Immature natural killer cell (primary cell): Measurements from ENCODE around the gene RIMBP2. TPM values are rescaled to one million over a fixed set of nuclear protein-coding genes. Genes with fewer than 3 reads are reported as not detected.

Experiments used
- DNase-seq, 3 donors: peaks; one replicate each; pipeline ENCODE4 v3.0.0; 2022; ENCODE audit warnings: mixed read lengths in 1 of 3
- H3K27ac Mint-ChIP-seq, 6 donors: one replicate each; pipeline ENCODE4 v1.8.0; 2020; ENCODE audit warnings: mixed read lengths in 6 of 6, mild to moderate bottlenecking in 5 of 6, inconsistent platforms in 4 of 6, moderate library complexity in 3 of 6
- H3K27me3 Mint-ChIP-seq, 3 donors: one replicate each; pipeline ENCODE4 v1.8.0; 2020 to 2021; ENCODE audit warnings: low read depth in 3 of 3, mild to moderate bottlenecking in 3 of 3, mixed read lengths in 3 of 3, moderate library complexity in 3 of 3, inconsistent platforms in 1 of 3
- H3K36me3 Mint-ChIP-seq, 3 donors: one replicate each; pipeline ENCODE4 v1.8.0; 2020; ENCODE audit warnings: mixed read lengths in 3 of 3, inconsistent platforms in 2 of 3, mild to moderate bottlenecking in 2 of 3
- H3K4me1 Mint-ChIP-seq, 2 donors: one replicate each; pipeline ENCODE4 v1.8.0; 2020; ENCODE audit warnings: inconsistent platforms in 2 of 2, mild to moderate bottlenecking in 2 of 2, mixed read lengths in 2 of 2, moderate library complexity in 1 of 2
- H3K4me3 Mint-ChIP-seq, 5 donors: one replicate each; pipeline ENCODE4 v1.8.0; 2020; ENCODE audit warnings: mild to moderate bottlenecking in 5 of 5, mixed read lengths in 5 of 5, inconsistent platforms in 3 of 5, moderate library complexity in 3 of 5
- H3K9me3 Mint-ChIP-seq, 6 donors: one replicate each; pipeline ENCODE4 v1.8.0; 2020; ENCODE audit warnings: mild to moderate bottlenecking in 6 of 6, mixed read lengths in 6 of 6, inconsistent platforms in 4 of 6, moderate library complexity in 3 of 6
- polyA plus RNA-seq, 3 donors: library from polyadenylated mRNA; unstranded; fragments of 300-500 nt; fragmentation: Illumina TruSeq; gene quantifications; one replicate each; pipeline ENCODE4 v1.2.3, GENCODE V29; 2021

RIMBP2 gene
- polyA plus RNA-seq, 3 donors from 2014 or later: not detected

DNA sequence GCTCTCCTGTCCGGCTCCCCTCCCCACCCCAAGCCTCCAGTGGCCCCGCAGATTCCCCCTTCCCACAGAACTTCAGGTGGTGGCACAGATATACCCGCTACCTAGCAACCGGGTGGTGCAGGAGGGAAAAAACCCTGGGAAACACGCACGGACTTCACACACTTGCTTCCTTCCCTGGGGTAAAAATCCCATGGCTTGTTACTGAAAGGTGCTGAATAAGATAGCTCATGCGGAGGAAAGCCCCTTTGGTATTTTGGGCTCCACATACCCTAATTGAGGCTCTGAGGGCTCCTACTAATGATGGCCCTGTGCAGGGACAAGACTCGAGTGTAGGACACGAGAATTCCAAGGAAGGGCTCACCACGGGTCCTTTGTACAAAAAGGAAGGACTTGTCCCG, 869 bp upstream of the RIMBP2 start:
- peaks cover 0 to 9% (median 2%) of the 10 kb centered on the region in 6 donors for H3K9me3 Mint-ChIP-seq
- H3K4me3 Mint-ChIP-seq: peak overlapping the region in 1 of 5 donors; percentile 10
- no peak for DNase-seq
- H3K4me1 Mint-ChIP-seq: peaks cover 0 to 2% of the 10 kb centered on the region in 2 donors
- H3K27me3 Mint-ChIP-seq: peaks cover 0 to 32% (median 2%) of the 10 kb centered on the region in 3 donors
- no peak overlapping the region for H3K27ac Mint-ChIP-seq
- H3K36me3 Mint-ChIP-seq: no peaks in the 10 kb centered on the region

DNA sequence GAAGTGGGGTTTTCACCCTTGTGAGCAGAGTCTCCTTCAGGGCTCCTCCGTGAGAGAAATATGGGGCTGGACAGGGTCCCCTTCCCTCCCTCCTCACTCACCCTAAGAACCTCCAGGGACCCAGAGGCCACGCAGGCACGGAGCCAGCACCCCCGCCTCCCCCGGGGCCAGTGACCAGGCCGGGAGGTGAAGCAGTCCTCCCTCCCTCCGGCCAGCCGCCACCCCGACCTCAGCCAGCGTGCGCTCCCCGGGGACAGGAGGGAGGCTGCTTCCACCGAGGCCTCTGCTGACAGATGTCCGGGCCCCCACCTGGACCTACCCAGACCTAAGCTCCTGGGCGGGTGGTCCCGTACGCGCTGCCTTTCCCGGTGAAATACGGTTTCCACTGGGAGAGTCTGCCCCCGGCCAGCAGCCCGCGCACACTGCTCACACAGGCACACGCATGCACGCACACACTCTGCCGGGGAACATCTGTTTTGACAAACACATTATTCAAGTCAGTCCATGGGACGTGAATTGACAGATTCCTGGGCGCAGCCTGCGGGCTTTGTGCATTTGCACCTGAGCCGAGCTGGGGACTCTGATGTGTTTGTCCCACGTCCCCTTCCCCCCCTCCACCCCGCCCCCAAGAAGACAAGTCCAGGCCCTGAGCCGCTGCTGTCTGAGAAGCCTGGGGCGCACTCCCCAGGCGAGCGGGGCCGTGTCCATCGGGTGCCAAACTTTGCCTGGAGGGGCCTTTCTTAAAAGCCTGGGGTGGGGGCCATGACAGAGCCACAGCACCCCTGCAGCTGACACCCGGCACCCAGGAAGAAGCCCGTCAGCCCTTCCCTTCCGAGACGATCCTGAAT, 725 bp downstream of the RIMBP2 start:
- DNase-seq: no peak
- Mint-ChIP-seq H3K4me1 (peaks cover 0 to 2% of the 10 kb centered on the region in 2 donors), H3K9me3 (peaks cover 0 to 8% (median 0%) of the 10 kb centered on the region in 6 donors), H3K27ac (no peak overlapping the region), H3K27me3 (peaks cover 0 to 33% (median 2%) of the 10 kb centered on the region in 3 donors), H3K36me3 (no peaks in the 10 kb centered on the region), H3K4me3 (no peak overlapping the region)

DNA sequence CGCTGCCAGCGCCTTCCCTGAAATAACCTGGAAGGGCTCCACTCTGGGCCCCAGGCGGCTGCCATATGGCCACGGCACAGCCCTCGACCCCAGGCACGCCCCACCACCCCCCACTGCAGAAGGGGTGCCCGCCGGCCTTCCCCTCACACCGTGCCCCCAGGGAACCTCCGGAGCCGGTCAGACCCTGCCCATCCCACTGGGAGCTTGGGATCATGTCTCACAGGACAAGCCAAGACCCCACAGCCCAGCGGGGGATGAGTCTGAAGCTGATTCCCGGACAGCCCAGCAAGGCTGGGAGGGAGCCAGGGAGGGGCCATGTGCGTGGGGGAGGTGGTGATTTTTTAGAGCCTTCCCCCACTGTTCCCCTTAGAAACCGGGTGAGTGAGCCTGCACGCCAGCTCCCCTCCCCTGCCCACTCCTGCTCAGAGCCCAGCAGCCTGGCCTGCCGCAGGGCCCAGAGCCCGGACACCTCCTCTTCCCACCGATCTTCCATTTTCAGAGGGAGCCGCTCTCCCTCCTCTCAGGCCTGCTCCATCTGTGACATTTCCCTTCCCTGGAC, 1.4 kb downstream of the RIMBP2 start:
- Mint-ChIP-seq H3K4me1 (peaks cover 0 to 2% of the 10 kb centered on the region in 2 donors), H3K27me3 (peaks cover 0 to 28% (median 2%) of the 10 kb centered on the region in 3 donors), H3K4me3 (no peak overlapping the region), H3K36me3 (no peaks in the 10 kb centered on the region), H3K27ac (no peak overlapping the region), H3K9me3 (peaks cover 0 to 8% (median 0%) of the 10 kb centered on the region in 6 donors)
- no peak for DNase-seq

DNA sequence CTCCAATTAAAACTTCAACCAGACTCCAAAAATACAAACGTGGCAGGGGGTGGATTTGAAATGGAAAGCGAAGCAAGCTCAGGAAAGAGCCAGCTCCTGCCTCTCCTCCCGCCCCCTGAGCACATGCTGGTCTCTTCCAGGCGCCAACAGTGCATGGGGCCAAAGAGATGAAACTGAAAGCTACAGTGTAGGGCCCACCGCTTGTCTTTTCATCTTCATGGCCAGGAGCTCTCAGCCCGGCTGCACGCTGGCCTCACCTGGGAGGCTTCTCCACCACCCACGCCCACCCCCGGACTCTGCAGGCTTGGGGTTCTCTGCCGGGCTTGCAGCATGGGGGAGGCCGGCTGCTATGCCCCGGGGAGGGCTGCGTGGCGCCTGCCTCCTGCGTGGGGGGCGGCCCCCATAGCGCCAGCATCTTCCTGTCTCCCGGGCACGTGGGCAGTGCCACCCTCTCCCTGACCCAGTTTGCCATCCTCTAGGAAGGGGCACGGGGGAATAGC, 2.0 kb downstream of the RIMBP2 start:
- H3K27me3 Mint-ChIP-seq: peaks cover 0 to 27% (median 2%) of the 10 kb centered on the region in 3 donors
- DNase-seq: no peak
- no peaks in the 10 kb centered on the region for H3K36me3 Mint-ChIP-seq
- peaks cover 0 to 2% of the 10 kb centered on the region in 2 donors for H3K4me1 Mint-ChIP-seq
- no peak overlapping the region for H3K27ac Mint-ChIP-seq
- H3K9me3 Mint-ChIP-seq: peaks cover 0 to 8% (median 0%) of the 10 kb centered on the region in 6 donors
- peak overlapping the region in 2 of 5 donors; percentile 11 to 51 for H3K4me3 Mint-ChIP-seq

DNA sequence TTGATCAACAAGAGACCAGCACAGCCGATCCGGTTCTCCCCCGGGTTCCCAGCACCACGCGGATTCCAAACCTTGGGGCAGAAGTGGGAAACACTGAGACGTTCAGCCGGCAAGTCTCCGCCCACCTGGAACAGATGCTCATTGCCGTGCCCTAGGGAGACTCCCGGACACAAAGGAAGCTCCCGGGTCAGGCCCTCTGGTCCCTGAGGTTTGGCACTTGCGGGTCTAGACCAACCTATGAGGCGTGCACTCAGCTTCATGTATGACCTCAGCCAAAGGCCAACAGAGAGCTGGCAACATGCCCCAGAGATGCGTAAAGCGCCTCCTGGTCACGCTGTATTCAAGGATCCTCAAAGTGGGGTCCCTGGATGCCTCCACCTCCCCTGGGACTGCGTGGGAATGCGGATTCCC, 2.5 kb downstream of the RIMBP2 start:
- H3K4me3 Mint-ChIP-seq: peak overlapping the region in 1 of 5 donors; percentile 51
- H3K27ac Mint-ChIP-seq: no peak overlapping the region
- no peaks in the 10 kb centered on the region for H3K36me3 Mint-ChIP-seq
- H3K27me3 Mint-ChIP-seq: peaks cover 0 to 29% (median 2%) of the 10 kb centered on the region in 3 donors
- DNase-seq: no peak
- peaks cover 0 to 8% (median 0%) of the 10 kb centered on the region in 6 donors for H3K9me3 Mint-ChIP-seq
- H3K4me1 Mint-ChIP-seq: peaks cover 0 to 2% of the 10 kb centered on the region in 2 donors

DNA sequence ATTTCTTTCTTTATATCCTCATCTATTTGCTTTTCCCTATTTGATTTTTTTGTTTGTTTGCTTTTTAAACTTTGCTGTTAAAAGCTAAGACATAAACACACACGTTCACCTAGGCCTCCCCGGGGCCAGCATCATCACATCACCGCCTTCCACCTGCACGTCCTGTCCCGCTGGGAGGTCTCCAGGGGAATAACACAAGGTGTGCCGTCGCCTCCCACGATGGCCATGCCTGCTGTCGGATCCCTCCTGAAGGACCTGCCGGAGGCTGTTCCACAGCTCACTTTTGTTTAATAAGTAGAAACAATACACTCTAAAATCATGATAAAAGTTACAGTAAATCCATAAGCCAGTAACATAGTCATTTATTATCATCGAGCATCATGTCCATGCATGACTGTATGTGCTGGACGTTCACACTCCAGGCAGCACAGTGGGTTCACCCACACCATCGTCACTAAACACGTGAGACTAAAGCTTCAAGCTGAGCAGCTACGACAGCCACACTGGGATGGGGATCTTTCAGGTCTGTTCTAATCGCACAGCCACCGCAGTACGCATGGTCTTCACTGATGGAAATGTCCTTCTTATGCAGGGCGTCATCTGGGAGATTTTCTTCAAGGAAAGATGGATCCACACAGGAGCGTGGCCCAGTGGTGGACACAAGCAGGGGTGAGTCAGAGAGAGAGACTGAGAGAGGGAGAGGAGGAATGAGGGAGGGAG, 3.6 kb downstream of the RIMBP2 start:
- peaks cover 0 to 27% (median 2%) of the 10 kb centered on the region in 3 donors for H3K27me3 Mint-ChIP-seq

DNA sequence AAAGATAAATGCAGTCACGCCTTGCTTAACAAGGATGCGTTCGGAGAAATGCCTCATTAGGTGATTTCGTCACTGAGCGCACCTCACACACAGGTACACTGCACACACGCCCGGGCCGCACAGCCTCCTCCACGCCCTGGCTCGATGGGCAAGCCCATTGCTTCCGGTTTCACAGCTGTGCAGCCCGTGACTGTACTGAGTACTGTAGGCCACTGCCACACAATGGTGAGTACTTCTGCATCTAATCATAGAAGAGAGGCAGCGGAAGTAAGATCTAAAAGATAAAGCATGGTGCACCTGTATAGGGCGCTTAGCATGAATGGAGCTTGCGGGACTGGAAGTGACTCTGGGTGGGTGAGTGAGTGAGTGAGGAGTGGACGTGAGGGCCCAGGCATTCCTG, 4.3 kb downstream of the RIMBP2 start:
- H3K36me3 Mint-ChIP-seq: no peaks in the 10 kb centered on the region
- peaks cover 0 to 2% of the 10 kb centered on the region in 2 donors for H3K4me1 Mint-ChIP-seq
- no peak overlapping the region for H3K4me3 Mint-ChIP-seq
- H3K27me3 Mint-ChIP-seq: peaks cover 0 to 20% (median 2%) of the 10 kb centered on the region in 3 donors
- no peak for DNase-seq
- no peak overlapping the region for H3K27ac Mint-ChIP-seq
- H3K9me3 Mint-ChIP-seq: no peaks in the 10 kb centered on the region

More for the DNA sequence above, 3.6 kb downstream of the RIMBP2 start:
- Mint-ChIP-seq H3K9me3 (peaks cover 0 to 3% (median 0%) of the 10 kb centered on the region in 6 donors), H3K4me3 (no peak overlapping the region), H3K4me1 (peaks cover 0 to 2% of the 10 kb centered on the region in 2 donors), H3K27ac (no peak overlapping the region), H3K36me3 (no peaks in the 10 kb centered on the region)
- no peak for DNase-seq

DNA sequence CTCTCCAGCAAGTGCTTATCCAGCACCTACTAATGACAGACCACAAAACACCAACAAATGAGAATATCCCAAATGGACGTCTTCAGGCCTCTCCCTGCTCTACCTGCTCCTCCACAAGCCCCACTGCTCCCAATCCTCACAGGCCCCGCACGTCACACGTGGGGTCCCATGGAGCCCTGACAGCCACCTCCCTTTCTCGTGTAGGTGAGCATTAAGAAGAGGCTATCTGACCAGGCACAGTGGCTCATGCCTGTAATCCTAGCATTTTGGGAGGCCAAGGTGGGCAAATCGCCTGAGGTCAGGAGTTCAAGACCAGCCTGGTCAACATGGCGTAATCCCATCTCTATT, 5.4 kb downstream of the RIMBP2 start:
- no peak overlapping the region for H3K4me3 Mint-ChIP-seq
- no peaks in the 10 kb centered on the region for H3K9me3 Mint-ChIP-seq
- no peak for DNase-seq
- H3K4me1 Mint-ChIP-seq: peaks cover 0 to 2% of the 10 kb centered on the region in 2 donors
- no peaks in the 10 kb centered on the region for H3K36me3 Mint-ChIP-seq
- H3K27ac Mint-ChIP-seq: no peak overlapping the region
- H3K27me3 Mint-ChIP-seq: peaks cover 0 to 14% (median 0%) of the 10 kb centered on the region in 3 donors

DNA sequence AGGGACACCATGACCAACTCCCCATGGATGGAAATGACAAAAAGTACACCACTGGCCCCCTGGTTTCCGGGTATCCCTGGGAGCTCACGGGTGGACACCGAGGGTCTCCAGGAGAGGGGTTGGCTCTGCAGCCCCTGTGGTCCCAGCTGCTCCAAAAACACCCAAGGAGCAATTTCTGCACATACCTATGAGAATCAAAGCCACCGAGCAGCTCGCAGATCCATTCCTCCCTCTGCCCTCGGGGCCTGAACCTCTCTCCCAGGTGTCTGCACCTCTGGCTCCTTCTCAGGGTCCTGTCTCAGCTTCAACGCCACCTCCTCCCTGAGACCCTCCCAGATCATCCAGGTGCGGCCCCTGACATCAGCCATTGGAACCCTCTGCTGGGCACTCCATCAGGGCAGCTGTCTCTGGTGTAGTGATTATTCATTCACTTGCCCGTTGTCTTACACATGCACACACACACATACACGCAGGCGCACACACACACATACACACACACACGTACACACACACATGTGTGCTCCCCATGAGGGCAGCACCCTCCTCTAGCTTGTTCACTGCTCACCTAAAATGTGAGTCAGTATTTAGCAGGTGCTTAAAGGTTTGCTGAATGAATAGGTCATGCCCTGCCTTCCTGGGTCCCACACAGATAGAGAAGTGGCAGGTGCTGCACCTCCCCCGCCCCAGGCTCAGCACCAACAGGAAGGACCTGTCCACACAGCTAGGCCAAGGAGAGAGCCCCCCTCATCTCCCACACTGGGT, 5.9 kb downstream of the RIMBP2 start:
- no peak overlapping the region for H3K27ac Mint-ChIP-seq
- H3K27me3 Mint-ChIP-seq: peaks cover 0 to 14% (median 0%) of the 10 kb centered on the region in 3 donors
- peaks cover 0 to 2% of the 10 kb centered on the region in 2 donors for H3K4me1 Mint-ChIP-seq

DNA sequence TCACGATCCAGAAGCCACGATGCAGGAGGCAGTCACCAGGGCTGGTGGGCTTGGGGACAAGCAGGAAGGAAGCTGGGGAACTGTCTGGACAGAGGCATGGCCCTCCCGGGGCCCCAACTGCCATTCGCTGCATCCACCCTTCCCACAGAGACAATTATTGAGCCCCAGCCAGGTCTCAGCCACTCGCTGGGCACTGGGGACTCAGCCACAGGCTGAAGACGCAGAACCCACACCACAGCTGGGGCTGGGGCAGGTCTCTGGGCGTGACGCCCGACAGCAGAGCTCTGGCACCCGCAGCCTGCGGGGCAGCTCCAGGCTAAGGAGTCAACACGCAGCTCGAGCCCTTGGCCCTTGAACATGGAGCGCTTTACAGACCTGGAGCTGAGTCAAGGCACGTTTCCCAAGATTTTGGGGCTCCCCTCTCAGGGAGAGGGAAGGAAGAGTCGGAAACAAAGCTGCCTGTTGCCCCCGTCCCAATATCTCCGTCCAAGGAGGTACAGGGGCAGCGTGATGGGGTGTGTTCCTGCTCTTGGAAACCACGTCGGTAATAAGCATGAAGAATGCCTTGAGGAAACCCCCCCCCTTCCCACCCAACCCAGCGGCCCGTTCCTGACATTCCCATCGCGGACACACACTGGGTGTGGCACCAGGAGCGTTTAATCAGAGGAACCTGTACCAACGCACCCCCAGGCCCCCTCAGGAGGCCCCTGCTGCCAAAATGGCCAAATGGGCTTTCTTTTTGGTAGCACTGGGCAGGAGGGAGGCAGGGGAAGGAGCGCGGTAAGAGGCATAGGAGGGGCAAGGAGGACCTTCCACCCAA, 6.7 kb downstream of the RIMBP2 start:
- Mint-ChIP-seq H3K4me3 (no peak overlapping the region), H3K27ac (no peak overlapping the region), H3K4me1 (peaks cover 0 to 2% of the 10 kb centered on the region in 2 donors), H3K9me3 (no peaks in the 10 kb centered on the region), H3K36me3 (no peaks in the 10 kb centered on the region), H3K27me3 (peaks cover 0 to 11% (median 2%) of the 10 kb centered on the region in 3 donors)
- no peak for DNase-seq

More for the DNA sequence above, 5.9 kb downstream of the RIMBP2 start:
- no peak for DNase-seq
- Mint-ChIP-seq H3K36me3 (no peaks in the 10 kb centered on the region), H3K9me3 (no peaks in the 10 kb centered on the region), H3K4me3 (no peak overlapping the region)

DNA sequence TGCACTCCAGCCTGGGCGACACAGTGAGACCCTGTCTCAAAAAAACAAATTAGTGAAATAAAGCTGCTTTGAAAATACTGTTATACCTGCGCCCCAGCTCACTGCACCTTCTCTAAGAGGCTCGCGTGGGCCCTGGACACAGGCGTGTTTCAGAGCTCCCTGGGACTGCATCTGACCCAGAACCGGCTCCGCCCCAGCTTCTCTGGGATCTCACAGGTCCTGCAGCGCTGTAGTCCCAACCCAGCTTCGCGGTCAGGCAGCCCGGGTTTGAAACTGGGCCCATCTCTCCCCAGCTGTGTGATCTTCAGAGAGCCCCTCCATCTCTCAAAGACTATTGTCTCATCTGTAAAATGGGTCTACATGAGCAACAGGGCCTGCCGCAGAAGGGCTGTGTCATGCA, 7.5 kb downstream of the RIMBP2 start:
- Mint-ChIP-seq H3K4me3 (no peak overlapping the region), H3K4me1 (no peaks in the 10 kb centered on the region), H3K27me3 (peaks cover 0 to 11% (median 2%) of the 10 kb centered on the region in 3 donors), H3K27ac (no peak overlapping the region), H3K36me3 (no peaks in the 10 kb centered on the region), H3K9me3 (no peaks in the 10 kb centered on the region)
- no peak for DNase-seq

DNA sequence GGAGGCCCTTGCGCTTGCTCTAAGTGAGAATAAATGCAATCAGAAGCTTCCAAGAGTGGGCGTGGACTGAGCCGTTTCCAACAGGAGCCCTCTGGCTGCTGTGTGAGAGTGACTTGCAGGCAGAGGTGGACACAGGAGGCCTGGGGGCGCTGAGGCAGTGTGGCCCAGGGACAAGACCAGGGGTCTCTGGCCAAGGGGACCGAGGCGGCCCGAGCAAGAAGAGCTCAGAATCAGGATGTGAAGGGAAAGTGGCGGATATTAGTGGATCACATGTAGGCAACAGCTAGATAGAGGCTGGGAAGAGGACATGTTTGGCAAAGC, 8.6 kb downstream of the RIMBP2 start:
- Mint-ChIP-seq H3K4me1 (no peaks in the 10 kb centered on the region), H3K4me3 (no peak overlapping the region), H3K27me3 (peaks cover 2 to 7% (median 3%) of the 10 kb centered on the region in 3 donors), H3K9me3 (no peaks in the 10 kb centered on the region), H3K36me3 (no peaks in the 10 kb centered on the region), H3K27ac (no peak overlapping the region)
- no peak for DNase-seq
